Lower leg skin (tissue), 4 donors: ENCODE data around the gene ERC2. TPM values are rescaled to one million over a fixed set of nuclear protein-coding genes. Genes with fewer than 3 reads are reported as not detected.

Source experiments
- DNase-seq, 2 donors: peaks; one replicate each; pipeline ENCODE4 v3.0.0-alpha.2; 2019; ENCODE audit warnings: low spot score in 2 of 2
- H3K4me3 ChIP-seq: fragments of 200-600 bp; sonication (generic); 2 replicates; pipeline ENCODE4 v1.5.1; 2017; ENCODE audit warnings: mild to moderate bottlenecking, low read depth; ENCODE audit not compliant: poor library complexity, severe bottlenecking
- POLR2A ChIP-seq, 2 donors: fragments of 450-650 bp; IDR thresholded peaks; one replicate each; pipeline ENCODE4 v1.6.1; 2016 to 2017; ENCODE audit warnings: antibody characterized with exemption in 2 of 2, mild to moderate bottlenecking in 1 of 2, moderate library complexity in 1 of 2
- WGBS, 2 donors: methylation state at CpG; one replicate each; pipeline ENCODE4 v1.1.5; 2018; 5-methylcytosine and 5-hydroxymethylcytosine counted together
- intact Hi-C: fragments of 100-400 bp; cut with DNase I; formaldehyde crosslinking; loops from one replicate; pipeline ENCODE4 v1.15.0; 2023; ENCODE audit warnings: low total_unique reads
- total RNA-seq, 4 donors: library from RNA; depleted of rRNA; stranded (reverse); fragments of >200 nt; gene quantifications; one replicate each; pipeline ENCODE4 v1.1.0, GENCODE V29; 2016
- TF ChIP-seq, protein P1 (sequence below), 3 donors: fragments of 450-650 bp; IDR thresholded peaks; one replicate each; pipeline ENCODE4 v1.5.1; 2016; ENCODE audit warnings: antibody characterized with exemption in 3 of 3, mild to moderate bottlenecking in 3 of 3, moderate library complexity in 2 of 3

The ERC2 gene
- total RNA-seq, 4 donors from 2014 or later = 0.23 to 1.3 (median 0.42) TPM; not detected in 1

DNA sequence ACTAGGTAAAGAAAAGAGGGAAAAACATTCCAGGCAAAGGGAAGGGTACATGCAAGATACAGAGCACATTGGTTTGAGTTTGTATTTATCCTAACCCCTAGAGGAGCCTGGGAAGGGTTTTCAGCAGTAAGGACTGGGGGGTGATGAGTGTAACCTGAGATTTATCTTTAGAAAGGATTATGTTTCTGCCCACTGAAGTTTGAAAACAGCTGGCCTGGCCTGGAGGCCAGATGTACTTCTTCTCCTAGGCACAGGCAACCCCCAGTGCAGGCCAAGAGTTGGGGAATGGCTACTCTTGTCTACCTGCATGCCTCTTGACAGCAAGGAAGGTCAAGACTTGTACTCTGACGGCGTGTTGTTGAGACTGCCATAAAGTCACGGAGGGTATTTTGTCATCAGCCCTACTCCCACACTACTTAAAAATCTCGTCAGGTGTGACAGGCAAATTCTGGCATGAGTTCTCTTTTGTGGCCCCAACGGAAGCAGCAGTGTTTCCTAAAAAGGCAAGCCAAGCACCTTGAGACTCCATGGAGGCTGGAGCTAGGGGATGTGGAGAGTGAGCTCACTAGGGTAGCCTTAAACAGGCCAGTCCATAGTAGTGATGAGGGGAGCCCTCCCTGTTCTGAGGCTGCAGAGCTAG lies 739.7 kb downstream of the ERC2 start:
- WGBS, 2 donors = 89 to 94% methylated on average over 5 of the region's 5 CpGs
- no peak for DNase-seq
- TF ChIP-seq, protein P1, sequence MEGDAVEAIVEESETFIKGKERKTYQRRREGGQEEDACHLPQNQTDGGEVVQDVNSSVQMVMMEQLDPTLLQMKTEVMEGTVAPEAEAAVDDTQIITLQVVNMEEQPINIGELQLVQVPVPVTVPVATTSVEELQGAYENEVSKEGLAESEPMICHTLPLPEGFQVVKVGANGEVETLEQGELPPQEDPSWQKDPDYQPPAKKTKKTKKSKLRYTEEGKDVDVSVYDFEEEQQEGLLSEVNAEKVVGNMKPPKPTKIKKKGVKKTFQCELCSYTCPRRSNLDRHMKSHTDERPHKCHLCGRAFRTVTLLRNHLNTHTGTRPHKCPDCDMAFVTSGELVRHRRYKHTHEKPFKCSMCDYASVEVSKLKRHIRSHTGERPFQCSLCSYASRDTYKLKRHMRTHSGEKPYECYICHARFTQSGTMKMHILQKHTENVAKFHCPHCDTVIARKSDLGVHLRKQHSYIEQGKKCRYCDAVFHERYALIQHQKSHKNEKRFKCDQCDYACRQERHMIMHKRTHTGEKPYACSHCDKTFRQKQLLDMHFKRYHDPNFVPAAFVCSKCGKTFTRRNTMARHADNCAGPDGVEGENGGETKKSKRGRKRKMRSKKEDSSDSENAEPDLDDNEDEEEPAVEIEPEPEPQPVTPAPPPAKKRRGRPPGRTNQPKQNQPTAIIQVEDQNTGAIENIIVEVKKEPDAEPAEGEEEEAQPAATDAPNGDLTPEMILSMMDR (IDR thresholded peaks at IDR 0.05) = no peak
- TF ChIP-seq POLR2A (IDR thresholded peaks at IDR 0.05) = no peak
- intact Hi-C loops = loop anchor here (10.0 kb wide), 1 partner anchor 874 kb away; no protein-coding TSS in a partner anchor
- H3K4me3 ChIP-seq = no peak overlapping the region

DNA sequence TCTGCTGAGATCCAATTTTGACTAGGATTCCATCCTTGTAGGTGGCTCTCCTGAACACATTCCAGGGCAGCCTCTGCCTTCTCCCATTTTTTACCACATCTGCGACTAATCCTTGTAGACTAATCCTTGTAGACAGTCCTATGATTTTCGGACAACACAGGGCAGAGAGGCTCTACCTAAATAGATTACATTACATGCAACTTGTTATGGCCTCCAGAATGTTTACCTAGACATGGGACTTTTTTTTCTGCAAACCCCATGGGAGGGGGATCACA lies 741.8 kb downstream of the ERC2 start:
- intact Hi-C loops = loop anchor here (10.0 kb wide), 1 partner anchor 872 kb away; no protein-coding TSS in a partner anchor
- no peak overlapping the region for H3K4me3 ChIP-seq
- no peak for DNase-seq
- 90 to 91% methylated on average over 2 of the region's 2 CpGs for WGBS, 2 donors
- TF ChIP-seq, protein P1 (IDR thresholded peaks at IDR 0.05) = no peak
- no peak for TF ChIP-seq POLR2A (IDR thresholded peaks at IDR 0.05)

DNA sequence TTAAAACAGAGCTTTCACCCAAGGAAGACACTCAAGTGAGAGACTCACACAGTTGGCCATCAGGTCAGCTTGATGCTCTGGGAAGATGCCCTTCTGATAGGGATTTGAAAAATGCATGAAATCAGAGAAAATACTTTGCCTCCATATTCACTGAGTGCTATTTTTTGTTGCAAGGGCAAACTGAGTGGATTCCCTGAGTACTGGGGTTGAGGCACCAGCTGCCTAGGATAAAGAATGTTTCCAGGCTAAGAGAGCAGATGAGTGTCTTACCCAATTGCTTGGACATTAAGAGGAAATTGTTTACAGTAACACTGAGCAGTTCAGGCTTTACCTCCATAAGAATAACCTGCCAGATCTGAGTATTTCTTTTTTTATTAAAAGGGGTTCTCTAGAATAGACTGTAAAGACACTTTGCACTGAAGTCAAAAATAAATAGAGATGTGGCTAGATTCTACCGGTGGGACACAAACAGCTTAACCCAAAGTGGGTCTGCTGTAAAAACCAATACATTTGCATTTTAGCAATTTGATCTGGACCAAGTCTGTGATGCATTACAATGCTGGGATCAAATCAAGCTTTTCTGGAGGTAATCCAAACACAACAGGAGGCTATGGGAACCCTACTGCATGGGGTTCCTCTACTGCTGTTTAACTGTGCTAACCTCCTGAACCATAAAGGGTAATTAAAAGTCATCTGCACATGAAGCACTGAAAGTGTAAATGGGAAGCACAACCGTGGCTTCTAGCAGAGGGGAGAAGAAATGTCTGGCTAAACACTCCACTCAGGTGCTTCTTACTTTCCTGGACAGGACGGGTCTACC lies 742.4 kb downstream of the ERC2 start:
- WGBS, 2 donors = 50 to 53% methylated on average over 3 of the region's 3 CpGs
- no peak for DNase-seq
- intact Hi-C loops = loop anchor here (10.0 kb wide), 1 partner anchor 871 kb away; no protein-coding TSS in a partner anchor
- no peak overlapping the region for H3K4me3 ChIP-seq
- no peak for TF ChIP-seq POLR2A (IDR thresholded peaks at IDR 0.05)
- TF ChIP-seq, protein P1 (IDR thresholded peaks at IDR 0.05) = no peak

DNA sequence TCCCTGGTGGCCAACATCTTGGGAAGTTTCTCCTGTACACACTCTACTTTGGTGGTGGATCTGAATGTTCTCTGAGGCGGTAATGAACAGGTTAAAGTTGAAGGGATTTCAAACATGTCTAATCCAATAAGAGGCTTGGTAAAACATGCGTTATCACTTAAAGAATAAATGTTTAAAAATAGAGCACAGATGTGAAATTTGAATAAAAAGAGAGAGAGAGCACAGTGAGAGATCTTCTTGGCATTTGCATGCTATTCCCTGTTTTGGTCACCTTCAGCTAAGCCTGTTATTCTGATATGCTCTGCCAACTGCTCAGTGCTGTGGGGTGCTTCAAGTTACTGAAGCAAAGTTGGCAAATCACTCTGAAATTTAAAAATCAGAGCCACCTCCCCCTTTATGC lies 743.4 kb downstream of the ERC2 start:
- DNase-seq = no peak
- intact Hi-C loops = loop anchor here (5.0 to 10.0 kb wide), 2 partner anchors 243 to 870 kb away; no protein-coding TSS in a partner anchor
- no peak for TF ChIP-seq POLR2A (IDR thresholded peaks at IDR 0.05)
- TF ChIP-seq, protein P1 (IDR thresholded peaks at IDR 0.05) = no peak
- H3K4me3 ChIP-seq = no peak overlapping the region
- WGBS, 2 donors = 47 to 52% methylated on average over 2 of the region's 2 CpGs

DNA sequence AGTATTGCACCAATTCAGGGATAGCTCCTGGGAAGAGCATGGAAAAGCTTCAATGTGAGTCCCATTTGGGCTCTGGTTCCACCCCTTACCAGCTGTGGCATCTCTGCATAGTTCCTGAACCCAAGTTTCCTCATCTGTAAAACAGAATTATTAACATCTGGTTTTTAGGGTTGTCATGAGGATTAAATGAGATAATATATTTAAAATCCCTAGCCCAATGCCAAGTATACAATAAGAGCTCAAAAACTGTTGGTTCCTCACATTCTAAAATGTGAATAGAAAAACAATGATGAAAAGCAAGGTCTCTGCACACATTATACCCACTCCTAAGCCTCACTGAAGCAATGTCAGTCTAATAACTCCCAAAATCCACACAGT lies 743.9 kb downstream of the ERC2 start:
- TF ChIP-seq POLR2A (IDR thresholded peaks at IDR 0.05) = no peak
- TF ChIP-seq, protein P1 (IDR thresholded peaks at IDR 0.05) = no peak
- intact Hi-C loops = loop anchor here (5.0 to 10.0 kb wide), 2 partner anchors 242 to 870 kb away; no protein-coding TSS in a partner anchor
- H3K4me3 ChIP-seq = no peak overlapping the region
- no peak for DNase-seq
